KMS-11 (cell line): ENCODE results near the gene NPHS2.

Experiments used
- H2AFZ ChIP-seq: fragments of 200-600 bp; sonication (generic); 2 replicates; pipeline ENCODE4 v1.6.1; 2016; ENCODE audit warnings: antibody characterized with exemption, mixed run types, low read depth
- H3K27ac ChIP-seq: fragments of 200-600 bp; sonication (generic); 2 replicates; pipeline ENCODE4 v1.6.1; 2016; ENCODE audit warnings: mild to moderate bottlenecking, mixed run types
- H3K27me3 ChIP-seq: fragments of 200-600 bp; sonication (generic); 2 replicates; pipeline ENCODE4 v1.6.1; 2017; ENCODE audit warnings: mild to moderate bottlenecking, low read depth, mixed run types, moderate library complexity; ENCODE audit not compliant: insufficient read depth
- H3K36me3 ChIP-seq: fragments of 200-600 bp; sonication (generic); 2 replicates; pipeline ENCODE4 v1.6.1; 2017; ENCODE audit warnings: mild to moderate bottlenecking, mixed run types; ENCODE audit not compliant: insufficient read depth
- H3K4me1 ChIP-seq: fragments of 200-600 bp; sonication (generic); 2 replicates; pipeline ENCODE4 v1.6.1; 2016; ENCODE audit warnings: mild to moderate bottlenecking, low read depth, mixed run types; ENCODE audit not compliant: poor library complexity, severe bottlenecking
- H3K4me2 ChIP-seq: fragments of 200-600 bp; sonication (generic); 2 replicates; pipeline ENCODE4 v1.7.0; 2016; ENCODE audit warnings: mild to moderate bottlenecking, mixed run types
- H3K4me3 ChIP-seq: fragments of 200-600 bp; sonication (generic); IDR thresholded peaks from 2 replicates; pipeline ENCODE4 v1.6.1; 2017; ENCODE audit warnings: low read depth, low read length, mixed read lengths; ENCODE audit not compliant: insufficient read depth
- H3K79me2 ChIP-seq: fragments of 200-600 bp; sonication (generic); 2 replicates; pipeline ENCODE4 v1.6.1; 2016; ENCODE audit warnings: low read depth, mixed run types; ENCODE audit not compliant: insufficient read depth
- H3K9ac ChIP-seq: fragments of 200-600 bp; sonication (generic); 2 replicates; pipeline ENCODE4 v1.6.1; 2016; ENCODE audit warnings: mild to moderate bottlenecking, mixed run types
- H4K20me1 ChIP-seq: fragments of 200-600 bp; sonication (generic); 2 replicates; pipeline ENCODE4 v1.6.1; 2016; ENCODE audit warnings: mild to moderate bottlenecking, mixed run types; ENCODE audit not compliant: insufficient read depth
- TF ChIP-seq, protein P1 (sequence below): fragments of 200-600 bp; sonication (generic); conservative IDR thresholded peaks from 2 replicates; pipeline ENCODE4 v1.6.1; 2017; ENCODE audit warnings: low read depth, mild to moderate bottlenecking, antibody characterized with exemption, low read length, moderate library complexity, mixed read lengths

Gene NPHS2

DNA sequence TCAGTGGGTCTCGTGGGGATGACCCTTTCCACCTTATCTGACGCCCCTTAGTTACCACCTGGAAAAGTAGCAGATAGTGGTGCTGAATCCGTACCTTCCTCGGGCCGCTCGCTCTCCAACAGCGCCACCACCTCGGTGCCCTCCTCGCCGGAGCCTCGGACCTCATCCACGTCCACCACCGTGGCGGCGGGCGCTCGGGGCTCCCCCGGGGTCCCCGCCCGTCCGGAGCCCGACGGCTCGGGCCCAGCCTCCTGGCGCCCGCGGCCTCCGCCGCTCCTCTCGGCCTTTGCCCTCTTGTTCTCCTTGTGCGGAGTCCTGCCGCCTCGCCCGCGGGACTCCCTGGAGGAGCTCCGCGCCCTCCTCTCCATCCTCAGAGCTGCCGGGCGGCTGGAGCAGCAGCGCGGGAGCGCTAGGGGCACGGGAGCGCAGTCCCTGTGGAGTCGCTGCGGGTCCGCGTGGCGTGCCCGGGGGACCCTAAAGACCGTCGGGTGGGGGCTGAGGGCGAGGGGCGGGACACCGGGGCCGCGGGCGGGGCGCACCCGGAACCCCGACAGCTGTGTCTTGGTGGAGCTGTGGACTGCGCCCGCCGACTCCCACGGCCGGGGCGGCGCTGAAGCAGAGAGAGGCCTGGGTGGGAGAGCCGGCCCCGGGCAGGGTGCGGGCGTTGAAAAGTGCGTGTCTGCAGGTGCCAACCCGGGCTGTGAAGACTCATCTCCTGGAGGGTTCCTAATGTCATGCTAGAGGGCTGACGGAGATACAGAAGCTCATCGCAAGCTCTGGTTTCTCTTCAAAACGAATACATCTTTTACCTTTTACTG lies at the start of gene NPHS2:
NPHS2 (minus strand) TSS at position 452 of the 818 bp plus-strand sequence; CDS start at position 368, 84 bp downstream.
- Histone ChIP-seq H3K27me3 (no peaks in the 10 kb centered on the region), H3K4me2 (no peak within 1 kb of the TSS), H3K9ac (no peak within 1 kb of the TSS), H3K4me3 (no peak within 1 kb of the TSS), H4K20me1 (no peaks in the 10 kb centered on the region), H3K79me2 (no peaks in the 10 kb centered on the region), H3K36me3 (no peaks in the 10 kb centered on the region), H3K27ac (no peak within 1 kb of the TSS), H2AFZ (no peak within 1 kb of the TSS), H3K4me1 (no peaks in the 10 kb centered on the region)
- TF ChIP-seq, protein P1, sequence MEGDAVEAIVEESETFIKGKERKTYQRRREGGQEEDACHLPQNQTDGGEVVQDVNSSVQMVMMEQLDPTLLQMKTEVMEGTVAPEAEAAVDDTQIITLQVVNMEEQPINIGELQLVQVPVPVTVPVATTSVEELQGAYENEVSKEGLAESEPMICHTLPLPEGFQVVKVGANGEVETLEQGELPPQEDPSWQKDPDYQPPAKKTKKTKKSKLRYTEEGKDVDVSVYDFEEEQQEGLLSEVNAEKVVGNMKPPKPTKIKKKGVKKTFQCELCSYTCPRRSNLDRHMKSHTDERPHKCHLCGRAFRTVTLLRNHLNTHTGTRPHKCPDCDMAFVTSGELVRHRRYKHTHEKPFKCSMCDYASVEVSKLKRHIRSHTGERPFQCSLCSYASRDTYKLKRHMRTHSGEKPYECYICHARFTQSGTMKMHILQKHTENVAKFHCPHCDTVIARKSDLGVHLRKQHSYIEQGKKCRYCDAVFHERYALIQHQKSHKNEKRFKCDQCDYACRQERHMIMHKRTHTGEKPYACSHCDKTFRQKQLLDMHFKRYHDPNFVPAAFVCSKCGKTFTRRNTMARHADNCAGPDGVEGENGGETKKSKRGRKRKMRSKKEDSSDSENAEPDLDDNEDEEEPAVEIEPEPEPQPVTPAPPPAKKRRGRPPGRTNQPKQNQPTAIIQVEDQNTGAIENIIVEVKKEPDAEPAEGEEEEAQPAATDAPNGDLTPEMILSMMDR = no peak

DNA sequence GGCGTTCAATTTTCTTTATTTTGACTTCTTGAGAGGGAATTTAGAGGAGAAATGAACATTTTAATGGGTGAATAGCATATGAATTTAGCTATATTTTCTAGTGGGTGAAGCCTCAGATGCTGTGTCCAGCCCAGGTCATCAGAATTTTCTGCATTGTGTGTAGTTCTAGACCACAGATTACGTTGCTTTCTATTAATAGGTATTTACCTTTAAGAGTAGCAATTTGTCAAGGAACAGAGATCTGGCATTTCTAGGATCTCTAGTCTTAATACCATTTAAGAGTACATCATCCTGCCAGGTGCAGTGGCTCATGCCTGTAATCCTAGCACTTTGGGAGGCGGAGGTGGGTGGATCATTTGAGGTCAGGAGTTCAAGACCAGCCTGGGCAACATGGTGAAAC lies 36.6 kb upstream of the NPHS2 start:
- Histone ChIP-seq H3K27ac (no peak overlapping the region), H3K36me3 (no peaks in the 10 kb centered on the region), H3K4me1 (no peaks in the 10 kb centered on the region), H3K79me2 (no peaks in the 10 kb centered on the region), H2AFZ (no peak overlapping the region), H3K9ac (no peak overlapping the region), H3K4me2 (no peak overlapping the region), H3K27me3 (no peaks in the 10 kb centered on the region), H3K4me3 (no peak overlapping the region), H4K20me1 (no peaks in the 10 kb centered on the region)
- TF ChIP-seq, protein P1 = no peak

DNA sequence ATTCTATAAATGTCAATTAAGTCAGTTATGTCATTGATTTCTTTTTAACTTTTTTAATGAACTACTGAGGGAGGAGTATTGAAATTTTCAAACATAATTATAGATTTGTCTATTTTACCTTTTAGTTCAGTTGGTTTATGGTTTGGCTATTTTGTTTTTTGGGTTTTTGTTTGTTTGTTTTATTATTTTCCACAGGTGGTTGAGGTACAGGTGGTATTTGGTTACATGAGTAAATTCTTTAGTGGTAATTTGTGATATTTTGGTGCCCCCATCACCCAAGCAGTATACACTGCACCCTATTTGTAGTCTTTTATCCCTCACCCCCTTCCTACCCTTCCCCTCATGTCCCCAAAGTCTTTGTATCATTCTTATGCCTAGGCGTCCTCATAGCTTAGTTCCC lies 25.3 kb upstream of the NPHS2 start:
- TF ChIP-seq, protein P1 = no peak
- Histone ChIP-seq H3K4me1 (no peaks in the 10 kb centered on the region), H3K4me2 (no peak overlapping the region), H3K27ac (no peak overlapping the region), H3K4me3 (no peak overlapping the region), H4K20me1 (no peaks in the 10 kb centered on the region), H3K79me2 (no peaks in the 10 kb centered on the region), H3K27me3 (no peaks in the 10 kb centered on the region), H3K9ac (no peak overlapping the region), H3K36me3 (no peaks in the 10 kb centered on the region), H2AFZ (no peak overlapping the region)

DNA sequence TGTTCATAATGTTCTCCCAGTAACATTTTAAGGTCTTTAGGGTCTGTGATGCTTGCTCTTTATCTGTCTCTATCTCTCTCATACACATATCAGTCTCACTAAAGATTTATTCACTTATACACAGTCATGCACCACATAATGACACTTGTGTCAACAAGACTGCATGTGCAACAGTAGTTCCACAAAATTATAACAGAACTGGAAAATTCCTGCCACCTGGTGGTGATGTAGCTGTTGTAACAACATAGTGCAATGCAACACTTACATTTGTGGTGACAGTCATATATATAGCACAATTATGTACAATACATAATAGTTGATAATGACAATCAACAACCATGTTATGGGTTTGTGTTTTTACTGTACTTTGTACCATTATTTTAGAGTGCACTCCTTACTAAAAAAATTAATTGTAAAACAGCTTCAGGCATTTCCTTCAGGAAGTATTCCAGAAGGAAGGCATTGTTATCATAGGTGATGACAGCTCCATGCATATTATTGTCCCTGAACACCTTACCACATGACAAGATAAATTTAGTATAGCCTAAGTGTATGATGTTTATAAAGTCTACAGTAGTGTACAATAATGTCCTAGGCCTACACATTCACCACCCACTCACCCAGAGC lies 24.0 kb upstream of the NPHS2 start:
- H3K4me3 ChIP-seq = no peak overlapping the region
- no peaks in the 10 kb centered on the region for H3K79me2 ChIP-seq
- no peak overlapping the region for H3K27ac ChIP-seq
- no peaks in the 10 kb centered on the region for H4K20me1 ChIP-seq
- no peaks in the 10 kb centered on the region for H3K36me3 ChIP-seq
- H2AFZ ChIP-seq = no peak overlapping the region
- H3K4me1 ChIP-seq = no peaks in the 10 kb centered on the region
- no peak overlapping the region for H3K4me2 ChIP-seq
- TF ChIP-seq, protein P1 = peak; percentile 75
- no peaks in the 10 kb centered on the region for H3K27me3 ChIP-seq
- H3K9ac ChIP-seq = no peak overlapping the region
